ENCODE data around the gene TFEC.

GRCh38 chr7:115933471-115933870 lies 97.1 kb downstream of the TFEC start:
- TF ChIP-seq CTCF (IDR thresholded peaks at IDR 0.05 in 2 of 3, conservative IDR thresholded peaks at IDR 0.05 in 1 of 3; ENCODE audit: borderline replicate concordance in 1 of 3, insufficient read depth in 1 of 3, low read depth in 2 of 3, low read length in 2 of 3) (no peak), EZH2phosphoT487 (IDR thresholded peaks at IDR 0.05; ENCODE audit: borderline replicate concordance) (no peak), EZH2 (IDR thresholded peaks at IDR 0.05) (no peak), ELF1 (IDR thresholded peaks at IDR 0.05; ENCODE audit: borderline replicate concordance, low read depth) (no peak), RAD21 (IDR thresholded peaks at IDR 0.05; ENCODE audit: low read depth) (no peak), TCF7L2 (IDR thresholded peaks at IDR 0.05; ENCODE audit: borderline replicate concordance, extremely low read depth, insufficient read depth, insufficient read length) (no peak), POLR2A (IDR thresholded peaks at IDR 0.05; ENCODE audit: borderline replicate concordance, extremely low read depth, insufficient read depth, insufficient read length) (no peak), POLR2AphosphoS5 (IDR thresholded peaks at IDR 0.05; ENCODE audit: low read depth, low read length) (no peak), SIN3A (IDR thresholded peaks at IDR 0.05; ENCODE audit: low read depth) (no peak)
- TF ChIP-seq, protein P1, sequence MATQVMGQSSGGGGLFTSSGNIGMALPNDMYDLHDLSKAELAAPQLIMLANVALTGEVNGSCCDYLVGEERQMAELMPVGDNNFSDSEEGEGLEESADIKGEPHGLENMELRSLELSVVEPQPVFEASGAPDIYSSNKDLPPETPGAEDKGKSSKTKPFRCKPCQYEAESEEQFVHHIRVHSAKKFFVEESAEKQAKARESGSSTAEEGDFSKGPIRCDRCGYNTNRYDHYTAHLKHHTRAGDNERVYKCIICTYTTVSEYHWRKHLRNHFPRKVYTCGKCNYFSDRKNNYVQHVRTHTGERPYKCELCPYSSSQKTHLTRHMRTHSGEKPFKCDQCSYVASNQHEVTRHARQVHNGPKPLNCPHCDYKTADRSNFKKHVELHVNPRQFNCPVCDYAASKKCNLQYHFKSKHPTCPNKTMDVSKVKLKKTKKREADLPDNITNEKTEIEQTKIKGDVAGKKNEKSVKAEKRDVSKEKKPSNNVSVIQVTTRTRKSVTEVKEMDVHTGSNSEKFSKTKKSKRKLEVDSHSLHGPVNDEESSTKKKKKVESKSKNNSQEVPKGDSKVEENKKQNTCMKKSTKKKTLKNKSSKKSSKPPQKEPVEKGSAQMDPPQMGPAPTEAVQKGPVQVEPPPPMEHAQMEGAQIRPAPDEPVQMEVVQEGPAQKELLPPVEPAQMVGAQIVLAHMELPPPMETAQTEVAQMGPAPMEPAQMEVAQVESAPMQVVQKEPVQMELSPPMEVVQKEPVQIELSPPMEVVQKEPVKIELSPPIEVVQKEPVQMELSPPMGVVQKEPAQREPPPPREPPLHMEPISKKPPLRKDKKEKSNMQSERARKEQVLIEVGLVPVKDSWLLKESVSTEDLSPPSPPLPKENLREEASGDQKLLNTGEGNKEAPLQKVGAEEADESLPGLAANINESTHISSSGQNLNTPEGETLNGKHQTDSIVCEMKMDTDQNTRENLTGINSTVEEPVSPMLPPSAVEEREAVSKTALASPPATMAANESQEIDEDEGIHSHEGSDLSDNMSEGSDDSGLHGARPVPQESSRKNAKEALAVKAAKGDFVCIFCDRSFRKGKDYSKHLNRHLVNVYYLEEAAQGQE (IDR thresholded peaks at IDR 0.05; ENCODE audit: low read depth), result no peak

All from HCT116 (cell line).